ENCODE data around the gene LRIT2.

LRIT2 gene

GRCh38 chr10:84204610-84205009, 20.7 kb downstream of the LRIT2 start:
- no peaks in the 10 kb centered on the region for H3K9me3 Mint-ChIP-seq
- no peaks in the 10 kb centered on the region for H3K36me3 Mint-ChIP-seq (ENCODE audit: low read depth)
- H3K27ac Mint-ChIP-seq: no peak overlapping the region
- no peaks in the 10 kb centered on the region for H3K4me1 Mint-ChIP-seq (ENCODE audit: low read depth)
- no peak overlapping the region for H3K4me3 Mint-ChIP-seq
- peaks cover 16% of the 10 kb centered on the region for H3K27me3 Mint-ChIP-seq (ENCODE audit: low read depth)

- Mint-ChIP-seq H3K27ac (no peak overlapping the region), H3K27me3 (ENCODE audit: low read depth) (peaks cover 16% of the 10 kb centered on the region), H3K4me3 (no peak overlapping the region), H3K4me1 (ENCODE audit: low read depth) (no peaks in the 10 kb centered on the region), H3K36me3 (ENCODE audit: low read depth) (no peaks in the 10 kb centered on the region), H3K9me3 (no peaks in the 10 kb centered on the region)
These were observed 21.2 kb downstream of the LRIT2 start for GRCh38 chr10:84204122-84204521.

- no peaks in the 10 kb centered on the region for H3K4me1 Mint-ChIP-seq (ENCODE audit: low read depth)
- H3K9me3 Mint-ChIP-seq: no peaks in the 10 kb centered on the region
- H3K27ac Mint-ChIP-seq: no peak overlapping the region
- peaks cover 26% of the 10 kb centered on the region for H3K27me3 Mint-ChIP-seq (ENCODE audit: low read depth)
- H3K36me3 Mint-ChIP-seq (ENCODE audit: low read depth): no peaks in the 10 kb centered on the region
- no peak overlapping the region for H3K4me3 Mint-ChIP-seq
These were observed 23.0 kb downstream of the LRIT2 start for GRCh38 chr10:84202349-84202748.

- Mint-ChIP-seq H3K27ac (no peak overlapping the region), H3K4me1 (ENCODE audit: low read depth) (no peaks in the 10 kb centered on the region), H3K36me3 (ENCODE audit: low read depth) (no peaks in the 10 kb centered on the region)
These were observed 23.7 kb downstream of the LRIT2 start for GRCh38 chr10:84201682-84202081.

GRCh38 chr10:84201244-84201606, 24.1 kb downstream of the LRIT2 start:
- Mint-ChIP-seq H3K36me3 (ENCODE audit: low read depth) (no peaks in the 10 kb centered on the region), H3K27ac (no peak overlapping the region), H3K27me3 (ENCODE audit: low read depth) (peaks cover 29% of the 10 kb centered on the region), H3K9me3 (no peaks in the 10 kb centered on the region), H3K4me1 (ENCODE audit: low read depth) (no peaks in the 10 kb centered on the region), H3K4me3 (no peak overlapping the region)

More at GRCh38 chr10:84201682-84202081, 23.7 kb downstream of the LRIT2 start:
- Mint-ChIP-seq H3K9me3 (no peaks in the 10 kb centered on the region), H3K27me3 (ENCODE audit: low read depth) (peaks cover 26% of the 10 kb centered on the region), H3K4me3 (no peak overlapping the region)

GRCh38 chr10:84200537-84201243, 24.7 kb downstream of the LRIT2 start:
- Mint-ChIP-seq H3K9me3 (no peaks in the 10 kb centered on the region), H3K36me3 (ENCODE audit: low read depth) (no peaks in the 10 kb centered on the region), H3K27me3 (ENCODE audit: low read depth) (peaks cover 34% of the 10 kb centered on the region), H3K27ac (no peak overlapping the region), H3K4me1 (ENCODE audit: low read depth) (no peaks in the 10 kb centered on the region), H3K4me3 (no peak overlapping the region)

GRCh38 chr10:84198206-84198915, 27.0 kb downstream of the LRIT2 start:
- Mint-ChIP-seq H3K4me1 (ENCODE audit: low read depth) (no peaks in the 10 kb centered on the region), H3K4me3 (no peak overlapping the region), H3K9me3 (no peaks in the 10 kb centered on the region), H3K27ac (no peak overlapping the region), H3K36me3 (ENCODE audit: low read depth) (no peaks in the 10 kb centered on the region), H3K27me3 (ENCODE audit: low read depth) (peaks cover 48% of the 10 kb centered on the region)

- Mint-ChIP-seq H3K36me3 (ENCODE audit: low read depth) (no peaks in the 10 kb centered on the region), H3K9me3 (no peaks in the 10 kb centered on the region), H3K4me1 (ENCODE audit: low read depth) (no peaks in the 10 kb centered on the region), H3K27ac (no peak overlapping the region), H3K4me3 (no peak overlapping the region), H3K27me3 (ENCODE audit: low read depth) (peaks cover 55% of the 10 kb centered on the region)
These were observed 27.7 kb downstream of the LRIT2 start for GRCh38 chr10:84197643-84198042.

GRCh38 chr10:84196941-84197340, 28.4 kb downstream of the LRIT2 start:
- Mint-ChIP-seq H3K36me3 (ENCODE audit: low read depth) (peaks cover 2% of the 10 kb centered on the region), H3K4me1 (ENCODE audit: low read depth) (no peaks in the 10 kb centered on the region), H3K27me3 (ENCODE audit: low read depth) (peaks cover 59% of the 10 kb centered on the region), H3K27ac (no peak overlapping the region), H3K9me3 (no peaks in the 10 kb centered on the region), H3K4me3 (no peak overlapping the region)

- peaks cover 4% of the 10 kb centered on the region for H3K4me1 Mint-ChIP-seq (ENCODE audit: low read depth)
- no peak overlapping the region for H3K27ac Mint-ChIP-seq
- peaks cover 2% of the 10 kb centered on the region for H3K36me3 Mint-ChIP-seq (ENCODE audit: low read depth)
- peaks cover 68% of the 10 kb centered on the region for H3K27me3 Mint-ChIP-seq (ENCODE audit: low read depth)
- H3K9me3 Mint-ChIP-seq: no peaks in the 10 kb centered on the region
- no peak overlapping the region for H3K4me3 Mint-ChIP-seq
These were observed 29.3 kb downstream of the LRIT2 start for GRCh38 chr10:84196083-84196482.

- Mint-ChIP-seq H3K36me3 (ENCODE audit: low read depth) (peaks cover 2% of the 10 kb centered on the region), H3K9me3 (no peaks in the 10 kb centered on the region), H3K27ac (no peak overlapping the region), H3K27me3 (ENCODE audit: low read depth) (peaks cover 66% of the 10 kb centered on the region), H3K4me1 (ENCODE audit: low read depth) (peaks cover 5% of the 10 kb centered on the region), H3K4me3 (peak overlapping the region; percentile 28)
These were observed 30.1 kb downstream of the LRIT2 start for GRCh38 chr10:84195044-84195830.

- peak within 1 kb of the TSS; percentile 28 for H3K4me3 Mint-ChIP-seq
- H3K27me3 Mint-ChIP-seq (ENCODE audit: low read depth): peaks cover 64% of the 10 kb centered on the region
- no peak within 1 kb of the TSS for H3K27ac Mint-ChIP-seq
- peaks cover 5% of the 10 kb centered on the region for H3K4me1 Mint-ChIP-seq (ENCODE audit: low read depth)
- H3K36me3 Mint-ChIP-seq (ENCODE audit: low read depth): peaks cover 2% of the 10 kb centered on the region
- H3K9me3 Mint-ChIP-seq: no peaks in the 10 kb centered on the region
These were observed 30.8 kb downstream of the LRIT2 start, which contains the start of gene CDHR1 for GRCh38 chr10:84194424-84195043. CDHR1 (plus strand) TSS chr10:84194537; CDS start chr10:84194761, 224 bp downstream.

- Mint-ChIP-seq H3K9me3 (no peaks in the 10 kb centered on the region), H3K36me3 (ENCODE audit: low read depth) (peaks cover 2% of the 10 kb centered on the region), H3K4me3 (no peak overlapping the region), H3K27ac (no peak overlapping the region), H3K27me3 (ENCODE audit: low read depth) (peaks cover 64% of the 10 kb centered on the region), H3K4me1 (ENCODE audit: low read depth) (peaks cover 5% of the 10 kb centered on the region)
These were observed 31.4 kb downstream of the LRIT2 start for GRCh38 chr10:84193846-84194423.

- H3K36me3 Mint-ChIP-seq (ENCODE audit: low read depth): peaks cover 2% of the 10 kb centered on the region
- peaks cover 5% of the 10 kb centered on the region for H3K4me1 Mint-ChIP-seq (ENCODE audit: low read depth)
- H3K4me3 Mint-ChIP-seq: no peak overlapping the region
- peaks cover 60% of the 10 kb centered on the region for H3K27me3 Mint-ChIP-seq (ENCODE audit: low read depth)
- no peak overlapping the region for H3K27ac Mint-ChIP-seq
- no peaks in the 10 kb centered on the region for H3K9me3 Mint-ChIP-seq
These were observed 32.0 kb downstream of the LRIT2 start for GRCh38 chr10:84193327-84193726.
